NK-92 treated with Interleukin-12 subunit alpha and Interleukin-12 subunit beta, amount 100 ng/mL, for 24 hours (cell line): ENCODE data around the gene HSPH1.
A peak's percentile ranks its signal among the peaks of the same experiment; 100 is the strongest.

Experiments
- DNase-seq: peaks from one replicate; lab custom pipeline; 2025; lab: John Stamatoyannopoulos, UW

The HSPH1 gene

GRCh38 chr13:31161557-31162150, at the start of gene HSPH1:
HSPH1 (minus strand) TSS chr13:31161904; CDS start chr13:31161582, 322 bp downstream.
- DNase-seq: peak; percentile 98

- no peak for DNase-seq
Observed at GRCh38 chr13:31209841-31210210, 48.1 kb upstream of the HSPH1 start.

GRCh38 chr13:31209172-31209840, 47.6 kb upstream of the HSPH1 start:
- DNase-seq: no peak

- DNase-seq: no peak
Observed at GRCh38 chr13:31208559-31209122, 46.9 kb upstream of the HSPH1 start.

GRCh38 chr13:31207661-31208552, 46.2 kb upstream of the HSPH1 start:
- no peak for DNase-seq

- DNase-seq: peak; percentile 16
Observed at GRCh38 chr13:31204592-31204991, 42.9 kb upstream of the HSPH1 start.

- DNase-seq: no peak
Observed at GRCh38 chr13:31201341-31202031, 39.8 kb upstream of the HSPH1 start.

- DNase-seq: no peak
Observed at GRCh38 chr13:31200637-31200971, 38.9 kb upstream of the HSPH1 start.

GRCh38 chr13:31199849-31200636, 38.3 kb upstream of the HSPH1 start, which contains the start of gene B3GLCT:
B3GLCT (plus strand) TSS chr13:31199975; CDS start chr13:31200085, 110 bp downstream.
- peak; percentile 55 for DNase-seq

- DNase-seq: no peak
Observed at GRCh38 chr13:31199527-31199848, 37.8 kb upstream of the HSPH1 start.

- DNase-seq: no peak
Observed at GRCh38 chr13:31198519-31198918, 36.8 kb upstream of the HSPH1 start.

GRCh38 chr13:31196992-31197391, 35.3 kb upstream of the HSPH1 start:
- DNase-seq: no peak

GRCh38 chr13:31195616-31196015, 33.9 kb upstream of the HSPH1 start:
- no peak for DNase-seq

GRCh38 chr13:31192306-31192705, 30.6 kb upstream of the HSPH1 start:
- no peak for DNase-seq

GRCh38 chr13:31191748-31192147, 30.0 kb upstream of the HSPH1 start:
- no peak for DNase-seq

GRCh38 chr13:31184981-31185645, 23.4 kb upstream of the HSPH1 start:
- no peak for DNase-seq

GRCh38 chr13:31184451-31184850, 22.7 kb upstream of the HSPH1 start:
- DNase-seq: no peak

- no peak for DNase-seq
Observed at GRCh38 chr13:31182987-31183386, 21.3 kb upstream of the HSPH1 start.

GRCh38 chr13:31179754-31180153, 18.1 kb upstream of the HSPH1 start:
- no peak for DNase-seq

- no peak for DNase-seq
Observed at GRCh38 chr13:31179241-31179640, 17.5 kb upstream of the HSPH1 start.
